Measurements from ENCODE around the gene ZNF445.
"Not testable (repeated sequence)": the region's sequence is repeated elsewhere in the genome, so short reads cannot be mapped to it uniquely, and the experiment has no call there.

GRCh38 chr3:44464920-44465319 is 12.6 kb downstream of the ZNF445 start:
- not testable (repeated sequence) for TF ChIP-seq CTCF, EP300, POLR2A (IDR thresholded peaks at IDR 0.05)
